ENCODE data around the gene ARHGEF28.

DNA sequence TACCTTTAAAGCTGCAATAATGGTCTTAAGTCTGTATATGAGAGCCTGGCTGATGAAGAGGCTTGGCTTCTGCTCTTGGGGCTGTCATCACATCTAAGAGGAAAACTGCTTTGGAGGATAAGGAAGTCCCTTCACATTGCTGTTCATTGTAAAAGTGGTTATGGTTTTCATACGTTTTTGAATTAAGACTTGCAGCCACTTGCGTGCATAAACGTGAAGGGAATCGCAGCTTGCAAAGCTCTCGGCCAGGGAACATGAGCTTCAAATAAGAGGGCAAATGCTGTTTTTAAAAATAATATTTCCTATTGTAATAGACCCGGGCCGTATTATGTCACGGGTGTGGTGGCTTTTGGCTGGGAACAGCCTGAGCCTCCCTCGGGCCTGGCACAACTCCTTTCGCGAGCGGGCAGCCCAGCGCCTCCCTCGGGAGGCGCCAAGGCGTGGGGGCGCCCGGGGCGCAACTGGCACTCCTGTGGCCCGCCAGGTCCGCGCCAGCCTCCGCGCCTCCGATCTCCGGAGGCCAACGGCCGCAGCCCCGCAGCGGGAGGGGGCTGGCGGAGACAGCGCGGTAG lies 538 bp upstream of the ARHGEF28 start:
- TF ChIP-seq, protein P1, sequence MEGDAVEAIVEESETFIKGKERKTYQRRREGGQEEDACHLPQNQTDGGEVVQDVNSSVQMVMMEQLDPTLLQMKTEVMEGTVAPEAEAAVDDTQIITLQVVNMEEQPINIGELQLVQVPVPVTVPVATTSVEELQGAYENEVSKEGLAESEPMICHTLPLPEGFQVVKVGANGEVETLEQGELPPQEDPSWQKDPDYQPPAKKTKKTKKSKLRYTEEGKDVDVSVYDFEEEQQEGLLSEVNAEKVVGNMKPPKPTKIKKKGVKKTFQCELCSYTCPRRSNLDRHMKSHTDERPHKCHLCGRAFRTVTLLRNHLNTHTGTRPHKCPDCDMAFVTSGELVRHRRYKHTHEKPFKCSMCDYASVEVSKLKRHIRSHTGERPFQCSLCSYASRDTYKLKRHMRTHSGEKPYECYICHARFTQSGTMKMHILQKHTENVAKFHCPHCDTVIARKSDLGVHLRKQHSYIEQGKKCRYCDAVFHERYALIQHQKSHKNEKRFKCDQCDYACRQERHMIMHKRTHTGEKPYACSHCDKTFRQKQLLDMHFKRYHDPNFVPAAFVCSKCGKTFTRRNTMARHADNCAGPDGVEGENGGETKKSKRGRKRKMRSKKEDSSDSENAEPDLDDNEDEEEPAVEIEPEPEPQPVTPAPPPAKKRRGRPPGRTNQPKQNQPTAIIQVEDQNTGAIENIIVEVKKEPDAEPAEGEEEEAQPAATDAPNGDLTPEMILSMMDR (IDR thresholded peaks at IDR 0.05), result no peak
- TF ChIP-seq EZH2 (IDR thresholded peaks at IDR 0.05; ENCODE audit: borderline replicate concordance, insufficient read depth, low read depth, low read length, poor library complexity, severe bottlenecking), result no peak

All from B cell (primary cell).